ENCODE measurements around the gene RGS7.
"Not testable (repeated sequence)": the region's sequence is repeated elsewhere in the genome, so short reads cannot be mapped to it uniquely, and the experiment has no call there.

DNA sequence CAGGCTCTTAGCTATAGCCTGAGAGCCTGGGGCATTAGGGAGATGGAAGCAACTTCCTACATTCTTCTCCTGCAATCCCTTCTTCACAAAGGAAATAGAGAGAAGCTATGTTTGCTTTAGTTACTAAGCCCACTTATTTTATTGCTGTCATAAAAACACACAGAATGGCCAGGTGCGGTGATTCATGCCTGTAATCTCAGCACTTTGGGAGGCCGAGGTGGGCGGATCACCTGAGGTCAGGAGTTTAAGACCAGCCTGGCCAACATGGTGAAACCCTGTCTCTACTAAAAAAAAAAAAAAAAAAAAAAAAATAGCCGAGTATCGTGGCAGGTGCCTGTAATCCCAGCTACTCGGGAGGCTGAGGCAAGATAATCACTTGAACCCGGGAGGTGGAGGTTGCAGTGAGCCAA, 573.3 kb downstream of the RGS7 start:
- TF ChIP-seq, protein P1, sequence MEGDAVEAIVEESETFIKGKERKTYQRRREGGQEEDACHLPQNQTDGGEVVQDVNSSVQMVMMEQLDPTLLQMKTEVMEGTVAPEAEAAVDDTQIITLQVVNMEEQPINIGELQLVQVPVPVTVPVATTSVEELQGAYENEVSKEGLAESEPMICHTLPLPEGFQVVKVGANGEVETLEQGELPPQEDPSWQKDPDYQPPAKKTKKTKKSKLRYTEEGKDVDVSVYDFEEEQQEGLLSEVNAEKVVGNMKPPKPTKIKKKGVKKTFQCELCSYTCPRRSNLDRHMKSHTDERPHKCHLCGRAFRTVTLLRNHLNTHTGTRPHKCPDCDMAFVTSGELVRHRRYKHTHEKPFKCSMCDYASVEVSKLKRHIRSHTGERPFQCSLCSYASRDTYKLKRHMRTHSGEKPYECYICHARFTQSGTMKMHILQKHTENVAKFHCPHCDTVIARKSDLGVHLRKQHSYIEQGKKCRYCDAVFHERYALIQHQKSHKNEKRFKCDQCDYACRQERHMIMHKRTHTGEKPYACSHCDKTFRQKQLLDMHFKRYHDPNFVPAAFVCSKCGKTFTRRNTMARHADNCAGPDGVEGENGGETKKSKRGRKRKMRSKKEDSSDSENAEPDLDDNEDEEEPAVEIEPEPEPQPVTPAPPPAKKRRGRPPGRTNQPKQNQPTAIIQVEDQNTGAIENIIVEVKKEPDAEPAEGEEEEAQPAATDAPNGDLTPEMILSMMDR (IDR thresholded peaks at IDR 0.05): not testable (repeated sequence)
- not testable (repeated sequence) for TF ChIP-seq POLR2A (IDR thresholded peaks at IDR 0.05)

Data from thyroid gland (tissue), 4 donors.